Tibial artery (tissue), 4 donors: ENCODE data around the gene KLHL40.

Source experiments
- DNase-seq, 2 donors: peaks; one replicate each; pipeline ENCODE4 v3.0.0-alpha.2; 2019
- H3K27ac ChIP-seq, 2 donors: fragments of 200-600 bp; sonication (generic) in 1 of 2; 1 replicate in 1 of 2; 2 replicates in 1 of 2; pipeline ENCODE4 v1.5.1; 2018 to 2019; ENCODE audit warnings: mild to moderate bottlenecking in 1 of 2
- H3K27me3 ChIP-seq, 2 donors: fragments of 200-600 bp; sonication (generic) in 1 of 2; one replicate each; pipeline versions ENCODE4 v1.5.1 to v1.6.0; 2016 to 2019
- H3K36me3 ChIP-seq, 3 donors: fragments of 200-600 bp; sonication (generic) in 2 of 3; one replicate each; pipeline ENCODE4 v1.5.1; 2016 to 2019; ENCODE audit warnings: mild to moderate bottlenecking in 2 of 3
- H3K4me1 ChIP-seq, 4 donors: fragments of 200-600 bp; sonication (generic) in 2 of 4; 1 replicate in 3 of 4; 2 replicates in 1 of 4; pipeline ENCODE4 v1.5.1; 2016 to 2019
- H3K4me3 ChIP-seq, 2 donors: fragments of 200-600 bp; sonication (generic) in 1 of 2; 1 replicate in 1 of 2; 2 replicates in 1 of 2; pipeline ENCODE4 v1.5.1; 2018 to 2019; ENCODE audit warnings: mild to moderate bottlenecking in 2 of 2
- H3K9me3 ChIP-seq, 3 donors: fragments of 200-600 bp; sonication (generic) in 1 of 3; one replicate each; pipeline ENCODE4 v1.5.1; 2016 to 2019
- CTCF ChIP-seq, 2 experiments: fragments of 200-600 bp in 1 of 2; fragments of 450-650 bp in 1 of 2; IDR thresholded peaks; one replicate each; pipeline ENCODE4 v1.5.1; 2017 to 2019; ENCODE audit warnings: antibody characterized with exemption in 2 of 2, mild to moderate bottlenecking in 1 of 2, moderate library complexity in 1 of 2
- intact Hi-C: fragments of 100-400 bp; cut with DNase I; formaldehyde crosslinking; loops from one replicate; pipeline ENCODE4 v1.15.0; 2023; ENCODE audit warnings: low total_unique reads

Gene KLHL40

GRCh38 chr3:42692667-42693529 lies 7.6 kb downstream of the KLHL40 start:
- Histone ChIP-seq H3K27me3 (peaks cover 0 to 4% of the 10 kb centered on the region in 2 donors), H3K9me3 (no peaks in the 10 kb centered on the region), H3K27ac (no peak overlapping the region), H3K4me1 (no peaks in the 10 kb centered on the region), H3K4me3 (no peak overlapping the region), H3K36me3 (no peaks in the 10 kb centered on the region)
- no peak for TF ChIP-seq CTCF (IDR thresholded peaks at IDR 0.05)
- intact Hi-C loops: loop anchor here (10.0 kb wide), 1 partner anchor 412 kb away; the partner anchor contains the start of gene POMGNT2
- peak; percentile 14 to 49 for DNase-seq

- DNase-seq: peak; percentile 17 to 46
- intact Hi-C loops: loop anchor here (10.0 kb wide), 1 partner anchor 411 kb away; the partner anchor contains the start of gene POMGNT2
- Histone ChIP-seq H3K27ac (no peak overlapping the region), H3K9me3 (no peaks in the 10 kb centered on the region), H3K4me3 (no peak overlapping the region), H3K4me1 (no peaks in the 10 kb centered on the region), H3K36me3 (no peaks in the 10 kb centered on the region), H3K27me3 (peaks cover 0 to 4% of the 10 kb centered on the region in 2 donors)
- TF ChIP-seq CTCF (IDR thresholded peaks at IDR 0.05): no peak
These were observed 8.2 kb downstream of the KLHL40 start for GRCh38 chr3:42693530-42693930.

GRCh38 chr3:42694366-42694765 lies 9.0 kb downstream of the KLHL40 start:
- peak in 1 of 2 donors; percentile 8 for DNase-seq
- no peak overlapping the region for H3K27ac ChIP-seq
- no peak overlapping the region for H3K4me3 ChIP-seq
- no peaks in the 10 kb centered on the region for H3K4me1 ChIP-seq
- H3K27me3 ChIP-seq: peaks cover 0 to 4% of the 10 kb centered on the region in 2 donors
- TF ChIP-seq CTCF (IDR thresholded peaks at IDR 0.05): no peak
- intact Hi-C loops: loop anchor here (10.0 kb wide), 1 partner anchor 410 kb away; the partner anchor contains the start of gene POMGNT2
- no peaks in the 10 kb centered on the region for H3K36me3 ChIP-seq
- no peaks in the 10 kb centered on the region for H3K9me3 ChIP-seq

GRCh38 chr3:42696356-42697288 lies 11.3 kb downstream of the KLHL40 start:
- no peak for TF ChIP-seq CTCF (IDR thresholded peaks at IDR 0.05)
- Histone ChIP-seq H3K27ac (no peak overlapping the region), H3K9me3 (no peaks in the 10 kb centered on the region), H3K4me1 (peaks cover 0 to 8% (median 6%) of the 10 kb centered on the region in 4 donors), H3K4me3 (no peak overlapping the region), H3K27me3 (peaks cover 0 to 4% of the 10 kb centered on the region in 2 donors), H3K36me3 (no peaks in the 10 kb centered on the region)
- peak; percentile 15 to 61 for DNase-seq
- intact Hi-C loops: loop anchor here (10.0 kb wide), 1 partner anchor 408 kb away; the partner anchor contains the start of gene POMGNT2

GRCh38 chr3:42697289-42698051 lies 12.1 kb downstream of the KLHL40 start:
- intact Hi-C loops: loop anchor here (10.0 kb wide), 1 partner anchor 407 kb away; the partner anchor contains the start of gene POMGNT2
- Histone ChIP-seq H3K27ac (no peak overlapping the region), H3K4me1 (peaks cover 0 to 16% (median 14%) of the 10 kb centered on the region in 4 donors), H3K27me3 (peaks cover 0 to 4% of the 10 kb centered on the region in 2 donors), H3K4me3 (no peak overlapping the region), H3K9me3 (no peaks in the 10 kb centered on the region), H3K36me3 (no peaks in the 10 kb centered on the region)
- DNase-seq: peak in 1 of 2 donors; percentile 60
- no peak for TF ChIP-seq CTCF (IDR thresholded peaks at IDR 0.05)
